Measurements from ENCODE around the gene TCF12.

GRCh38 chr15:57091636-57092035 lies 173.2 kb downstream of the TCF12 start:
- TF ChIP-seq CTCF (IDR thresholded peaks at IDR 0.05) (no peak), POLR2A (IDR thresholded peaks at IDR 0.05) (no peak)

Data from transverse colon (tissue), 3 donors.